H1 (cell line): Measurements from ENCODE around the gene GDF2. TPM values are rescaled to one million over a fixed set of nuclear protein-coding genes. Genes with fewer than 3 reads are reported as not detected.

Experiments
- CTCF ChIA-PET: fragments of 300-600 bp; sonication (Branson Sonifier 250); formaldehyde crosslinking; loops from one replicate; lab custom pipeline; 2021; ENCODE audit not compliant: partially characterized antibody; lab: Charles Lee
- POLR2A ChIA-PET: fragments of 300-600 bp; sonication (Branson Sonifier 250); formaldehyde crosslinking; loops from one replicate; lab custom pipeline; 2021; ENCODE audit warnings: inconsistent platforms; ENCODE audit not compliant: partially characterized antibody; lab: Charles Lee
- DNase-seq, 2 experiments: peaks; one replicate each; pipeline versions ENCODE4 v3.0.0 to v3.0.0-alpha.2; 2010 to 2022; ENCODE audit warnings: low spot score in 2 of 2, low read depth in 1 of 2, mixed read lengths in 1 of 2
- FAIRE-seq: peaks from 2 replicates; lab custom pipeline; 2011; peaks lifted over from hg19 to GRCh38; lab: Jason Lieb, UNC
- H2AFZ ChIP-seq: 2 replicates; pipeline ENCODE4 v1.8.1; 2012; ENCODE audit warnings: low read length, inconsistent platforms
- H2AK5ac ChIP-seq: 2 replicates; pipeline ENCODE4 v1.6.1; 2013; ENCODE audit warnings: low read depth, low read length
- H2BK120ac ChIP-seq: replicated peaks from 2 replicates; pipeline ENCODE3; 2013; ENCODE audit warnings: low read depth, low read length, inconsistent platforms
- H2BK12ac ChIP-seq: 2 replicates; pipeline ENCODE4 v1.6.1; 2013; ENCODE audit warnings: low read depth, low read length
- H2BK15ac ChIP-seq: 2 replicates; pipeline ENCODE4 v1.6.1; 2013; ENCODE audit warnings: low read length
- H2BK20ac ChIP-seq: 2 replicates; pipeline ENCODE4 v1.6.1; 2013; ENCODE audit warnings: low read length
- H2BK5ac ChIP-seq: 2 replicates; pipeline ENCODE4 v1.6.1; 2013; ENCODE audit warnings: low read depth, low read length
- H3K14ac ChIP-seq: 2 replicates; pipeline ENCODE4 v1.6.1; 2013; ENCODE audit warnings: inconsistent platforms; ENCODE audit not compliant: insufficient read length
- H3K18ac ChIP-seq: 2 replicates; pipeline ENCODE4 v1.6.1; 2013; ENCODE audit warnings: low read length; ENCODE audit errors: extremely low read depth
- H3K23ac ChIP-seq: 2 replicates; pipeline ENCODE4 v1.6.1; 2013; ENCODE audit warnings: inconsistent platforms; ENCODE audit not compliant: insufficient read length
- H3K23me2 ChIP-seq: 2 replicates; pipeline ENCODE4 v1.6.1; 2013; ENCODE audit warnings: low read depth, low read length
- H3K27ac ChIP-seq: 2 replicates; pipeline ENCODE4 v1.6.1; 2011; ENCODE audit warnings: low read depth, low read length, inconsistent platforms
- H3K27me3 ChIP-seq, 4 experiments: replicated peaks in 1 of 4; 1 replicate in 1 of 4; 2 replicates in 3 of 4; pipeline versions ENCODE4 v1.6.1 to v1.8.1; 2011 to 2013; ENCODE audit warnings: low read length in 3 of 4, mild to moderate bottlenecking in 3 of 4, inconsistent platforms in 2 of 4, mixed read lengths in 2 of 4, moderate library complexity in 1 of 4; ENCODE audit not compliant: control insufficient read depth in 3 of 4, insufficient read depth in 3 of 4; ENCODE audit errors: extremely low read depth in 1 of 4
- H3K36me3 ChIP-seq, 4 experiments: 2 replicates each; pipeline versions ENCODE4 v1.6.1 to v1.8.1; 2011 to 2013; ENCODE audit warnings: mild to moderate bottlenecking in 4 of 4, low read length in 3 of 4, moderate library complexity in 2 of 4, control low read depth in 1 of 4, inconsistent platforms in 1 of 4; ENCODE audit not compliant: insufficient read depth in 4 of 4, control insufficient read depth in 2 of 4
- H3K4ac ChIP-seq: replicated peaks from 2 replicates; pipeline ENCODE3; 2013; ENCODE audit warnings: low read length, low read depth, mixed read lengths, inconsistent platforms; ENCODE audit not compliant: insufficient read length
- H3K4me1 ChIP-seq, 4 experiments: replicated peaks in 1 of 4; 1 replicate in 1 of 4; 2 replicates in 3 of 4; pipeline versions ENCODE4 v1.6.1 to v1.8.1; 2011 to 2013; ENCODE audit warnings: low read length in 3 of 4, inconsistent platforms in 2 of 4, mixed read lengths in 1 of 4; ENCODE audit not compliant: insufficient read depth in 4 of 4, control insufficient read depth in 3 of 4
- H3K4me2 ChIP-seq, 2 experiments: 2 replicates each; pipeline versions ENCODE4 v1.6.1 to v1.8.1; 2011 to 2013; ENCODE audit warnings: low read depth in 2 of 2, low read length in 2 of 2, control low read depth in 1 of 2, inconsistent platforms in 1 of 2, mild to moderate bottlenecking in 1 of 2; ENCODE audit not compliant: insufficient read depth in 1 of 2
- H3K4me3 ChIP-seq, 4 experiments: fragments of 200-600, 300-600 bp in 1 of 4; sonication (generic), shearing (Covaris generic), sonication (Bioruptor Twin) in 1 of 4; 2 replicates each; pipeline versions ENCODE4 v1.5.1 to v1.8.1; 2011 to 2016; ENCODE audit warnings: low read length in 4 of 4, low read depth in 3 of 4, control low read depth in 2 of 4, inconsistent platforms in 2 of 4, mild to moderate bottlenecking in 2 of 4, mixed read lengths in 1 of 4, moderate library complexity in 1 of 4; ENCODE audit not compliant: insufficient read depth in 2 of 4; ENCODE audit errors: extremely low read depth in 1 of 4
- H3K56ac ChIP-seq: replicated peaks from 2 replicates; pipeline ENCODE3; 2013; ENCODE audit warnings: low read depth, mild to moderate bottlenecking, mixed read lengths, low read length, inconsistent platforms; ENCODE audit not compliant: insufficient read length
- H3K79me1 ChIP-seq: 2 replicates; pipeline ENCODE4 v1.6.1; 2013; ENCODE audit warnings: low read depth, low read length, control low read depth
- H3K79me2 ChIP-seq, 2 experiments: 2 replicates each; pipeline versions ENCODE4 v1.6.1 to v1.8.1; 2012 to 2013; ENCODE audit warnings: low read length in 2 of 2, mild to moderate bottlenecking in 2 of 2, inconsistent platforms in 1 of 2; ENCODE audit not compliant: insufficient read depth in 2 of 2, control insufficient read depth in 1 of 2
- H3K9ac ChIP-seq, 4 experiments: replicated peaks in 1 of 4; 1 replicate in 1 of 4; 2 replicates in 3 of 4; pipeline versions ENCODE4 v1.6.1 to v1.8.1; 2011 to 2013; ENCODE audit warnings: low read depth in 3 of 4, low read length in 3 of 4, control low read depth in 2 of 4, mild to moderate bottlenecking in 2 of 4, moderate library complexity in 2 of 4, inconsistent platforms in 1 of 4; ENCODE audit errors: extremely low read depth in 1 of 4
- H3K9me3 ChIP-seq, 2 experiments: 2 replicates each; pipeline versions ENCODE4 v1.6.1 to v1.8.1; 2012 to 2013; ENCODE audit warnings: mild to moderate bottlenecking in 2 of 2, moderate library complexity in 2 of 2, control low read depth in 1 of 2, inconsistent platforms in 1 of 2, low read depth in 1 of 2, low read length in 1 of 2, mixed read lengths in 1 of 2; ENCODE audit not compliant: insufficient read depth in 2 of 2
- H4K20me1 ChIP-seq, 2 experiments: replicated peaks in 1 of 2; 2 replicates each; pipeline versions ENCODE3 to v1.8.1; 2011 to 2013; ENCODE audit warnings: inconsistent platforms in 2 of 2, low read length in 2 of 2, mild to moderate bottlenecking in 1 of 2; ENCODE audit not compliant: insufficient read depth in 2 of 2, control insufficient read depth in 1 of 2
- H4K5ac ChIP-seq: 2 replicates; pipeline ENCODE4 v1.6.1; 2013; ENCODE audit warnings: low read length, low read depth, mixed read lengths, inconsistent platforms; ENCODE audit not compliant: insufficient read length
- H4K8ac ChIP-seq: 2 replicates; pipeline ENCODE4 v1.8.0; 2013; ENCODE audit warnings: mild to moderate bottlenecking, moderate library complexity, low read length, inconsistent platforms; ENCODE audit not compliant: insufficient read depth; ENCODE audit errors: extremely low read depth
- H4K91ac ChIP-seq: replicated peaks from 2 replicates; pipeline ENCODE3; 2013; ENCODE audit warnings: low read length, mixed read lengths, inconsistent platforms; ENCODE audit not compliant: insufficient read length
- ATF3 ChIP-seq: IDR thresholded peaks from 2 replicates; pipeline ENCODE4 v1.6.1; 2011; ENCODE audit warnings: low read depth, mild to moderate bottlenecking, low read length; ENCODE audit not compliant: insufficient read depth
- CBX5 ChIP-seq: fragments of 300-800, 300-1000 bp; sonication (generic); IDR thresholded peaks from 2 replicates; pipeline ENCODE4 v1.7.1; 2016; ENCODE audit warnings: antibody characterized with exemption, low read length, low read depth
- CBX8 ChIP-seq: fragments of 300-800, 300-1000 bp; sonication (generic); IDR thresholded peaks from 2 replicates; pipeline ENCODE4 v1.7.1; 2016; ENCODE audit warnings: low read depth, low read length, borderline replicate concordance
- CEBPB ChIP-seq: IDR thresholded peaks from 2 replicates; pipeline ENCODE4 v1.6.1; 2012; ENCODE audit warnings: low read depth, low read length
- CHD2 ChIP-seq: IDR thresholded peaks from 2 replicates; pipeline ENCODE4 v1.6.1; 2012; ENCODE audit warnings: low read length, improper control_type of control experiment
- CTBP2 ChIP-seq: IDR thresholded peaks from 2 replicates; pipeline ENCODE4 v1.7.0; 2011; ENCODE audit warnings: borderline replicate concordance, mild to moderate bottlenecking, moderate library complexity, mixed read lengths, low read length; ENCODE audit not compliant: insufficient read depth, insufficient read length
- EP300 ChIP-seq, 2 experiments: IDR thresholded peaks; 1 replicate in 1 of 2; 2 replicates in 1 of 2; pipeline ENCODE4 v1.6.1; 2011 to 2012; ENCODE audit warnings: low read depth in 2 of 2, low read length in 2 of 2, mild to moderate bottlenecking in 2 of 2, borderline replicate concordance in 1 of 2, inconsistent platforms in 1 of 2, moderate library complexity in 1 of 2
- HDAC2 ChIP-seq, 2 experiments: fragments of 300-600 bp in 1 of 2; sonication (generic) in 1 of 2; IDR thresholded peaks; 2 replicates each; pipeline ENCODE4 v1.6.1; 2011 to 2012; ENCODE audit warnings: low read depth in 2 of 2, low read length in 2 of 2, mild to moderate bottlenecking in 2 of 2, moderate library complexity in 2 of 2, borderline replicate concordance in 1 of 2, inconsistent platforms in 1 of 2
- KDM1A ChIP-seq: fragments of 200-600, 300-600 bp; sonication (generic); IDR thresholded peaks from 2 replicates; pipeline ENCODE4 v1.7.1; 2016; ENCODE audit warnings: mild to moderate bottlenecking, low read length, borderline replicate concordance
- PHF8 ChIP-seq: fragments of 200-600 bp; sonication (generic); conservative IDR thresholded peaks from 2 replicates; pipeline ENCODE4 v1.7.1; 2012; ENCODE audit warnings: low read depth, mild to moderate bottlenecking, inconsistent platforms, low read length, moderate library complexity
- RBBP5 ChIP-seq: IDR thresholded peaks from 2 replicates; pipeline ENCODE4 v1.7.1; 2012; ENCODE audit warnings: low read depth, mild to moderate bottlenecking, inconsistent platforms, low read length, moderate library complexity, borderline replicate concordance
- SP4 ChIP-seq: IDR thresholded peaks from 2 replicates; pipeline ENCODE4 v1.6.1; 2012; ENCODE audit warnings: low read length, inconsistent platforms
- TEAD4 ChIP-seq: IDR thresholded peaks from 2 replicates; pipeline ENCODE4 v1.6.1; 2012; ENCODE audit warnings: low read depth, low read length, inconsistent platforms, mixed read lengths
- WGBS, 2 experiments: shearing (Covaris generic) in 1 of 2; methylation state at CpG; one replicate each; pipeline versions ENCODE4 v1.1.6 to v1.1.7; 2013 to 2015; ENCODE audit warnings: low lambda C conversion rate in 2 of 2, mixed read lengths in 2 of 2, inconsistent platforms in 1 of 2, low coverage in 1 of 2, missing lambda C conversion rate in 1 of 2; ENCODE audit not compliant: insufficient replicate concordance in 2 of 2, insufficient coverage in 1 of 2, insufficient read length in 1 of 2; ENCODE audit errors: extremely low coverage in 1 of 2, missing lambda C conversion rate in 1 of 2; 5-methylcytosine and 5-hydroxymethylcytosine counted together
- polyA plus RNA-seq, 7 experiments: library from polyadenylated mRNA; depleted of rRNA in 3 of 7; stranded (reverse) in 5 of 7; unstranded in 2 of 7; fragments of >200 nt in 5 of 7; fragments of 200-250 nt in 2 of 7; gene quantifications; 1 replicate in 5 of 7; 2 replicates in 1 of 7; 4 replicates in 1 of 7; pipeline versions ENCODE4 v1.2.1 to v1.2.3, GENCODE V29; 2011 to 2013; ENCODE audit warnings: missing spikeins in 2 of 7, mixed read lengths in 2 of 7
- total RNA-seq: library from RNA; stranded (reverse); fragmentation: NEBNext Ultra II Directional; extraction: Animal tissue kit (Norgen Biotek cat#: 25700); gene quantifications from 2 replicates; pipeline ENCODE4 v1.2.1, GENCODE V29; 2021

Gene GDF2
- total and polyA plus RNA-seq, 2 of the 8 experiments (the other 6 are each of a cell fraction or from before 2014, with no cell fraction given), result not detected

- ChIA-PET POLR2A (no interaction called here), CTCF (interaction anchor here (14.6 kb wide), 1 partner anchor 12 kb away, joined by 132 read pairs; no protein-coding TSS in a partner anchor)
- H2BK20ac ChIP-seq, result no peak overlapping the region
- H3K4me1 ChIP-seq, result no peaks in the 10 kb centered on the region; a peak in 2 of 7 replicates
- no peak overlapping the region for H2BK12ac ChIP-seq
- no peak overlapping the region for H3K14ac ChIP-seq
- no peaks in the 10 kb centered on the region for H3K36me3 ChIP-seq
- no peak overlapping the region for H2BK120ac ChIP-seq
- H3K79me1 ChIP-seq, result no peaks in the 10 kb centered on the region
- H3K27ac ChIP-seq, result no peak overlapping the region
- H3K23me2 ChIP-seq, result no peaks in the 10 kb centered on the region
- no peak overlapping the region for H4K91ac ChIP-seq
- no peak overlapping the region for H2BK15ac ChIP-seq
- no peak overlapping the region for H3K4me3 ChIP-seq
- H2AK5ac ChIP-seq, result no peak overlapping the region
- no peak overlapping the region for H2BK5ac ChIP-seq
- FAIRE-seq (no peak), DNase-seq (no peak)
- no peak overlapping the region for H3K4ac ChIP-seq
- no peak overlapping the region for H3K9ac ChIP-seq
- no peak overlapping the region for H3K23ac ChIP-seq
- no peaks in the 10 kb centered on the region; a peak in 1 of 7 replicates for H3K27me3 ChIP-seq
- no peak overlapping the region for H4K5ac ChIP-seq
- no peak overlapping the region for H2AFZ ChIP-seq
- H3K18ac ChIP-seq, result no peak overlapping the region
- no peaks in the 10 kb centered on the region for H4K20me1 ChIP-seq
- no peak overlapping the region for H3K56ac ChIP-seq
- no peaks in the 10 kb centered on the region for H3K9me3 ChIP-seq
- no peak overlapping the region for H3K4me2 ChIP-seq
- peak overlapping the region; percentile 59; the same call in 1 of the 2 replicates for H4K8ac ChIP-seq
- H3K79me2 ChIP-seq, result no peaks in the 10 kb centered on the region
- WGBS, 2 experiments, result 92% methylated on average over 15 of the region's 31 CpGs; no CpG with 5 or more reads in 1 of the 2 experiments
- TF ChIP-seq TEAD4 (no peak), CEBPB (no peak), RBBP5 (no peak), PHF8 (no peak), SP4 (no peak), CHD2 (no peak), KDM1A (no peak), EP300 (IDR thresholded peaks at IDR 0.05; ENCODE audit: borderline replicate concordance in 1 of 2, low read depth in 2 of 2, low read length in 2 of 2) (no peak), ATF3 (no peak), HDAC2 (IDR thresholded peaks at IDR 0.05; ENCODE audit: borderline replicate concordance in 1 of 2, low read depth in 2 of 2, low read length in 2 of 2) (no peak), CBX5 (no peak), CTBP2 (no peak), CBX8 (no peak)
Observed at GRCh38 chr10:47349941-47350371, 27.7 kb downstream of the GDF2 start.
